HEK293 (cell line): ENCODE measurements around the gene PEPD.
A peak's percentile ranks its signal among the peaks of the same experiment; 100 is the strongest.

Experiments used
- CTCF ChIA-PET: fragments of 350-600 bp; formaldehyde crosslinking; extraction: SDS; loops from one replicate; lab custom pipeline; 2021; ENCODE audit warnings: antibody characterized with exemption; lab: Yijun Ruan, JAX
- POLR2A ChIA-PET: fragments of 300-600 bp; formaldehyde crosslinking; extraction: SDS; loops from one replicate; lab custom pipeline; 2020; ENCODE audit warnings: antibody characterized with exemption, inconsistent platforms; lab: Yijun Ruan, JAX
- H3K27ac ChIP-seq: fragments of 200-500 bp; sonication (Bioruptor generic); 2 replicates; pipeline ENCODE4 v1.5.1; 2014; ENCODE audit warnings: low read depth, low read length, control low read depth, inconsistent platforms; ENCODE audit errors: extremely low read depth
- H3K36me3 ChIP-seq, 2 experiments: fragments of 200-500 bp in 1 of 2; sonication (Bioruptor generic) in 1 of 2; 1 replicate in 1 of 2; 2 replicates in 1 of 2; pipeline ENCODE4 v1.5.1; 2014 to 2017; ENCODE audit warnings: inconsistent platforms in 2 of 2, low read length in 2 of 2; ENCODE audit not compliant: control insufficient read depth in 2 of 2, insufficient read depth in 1 of 2
- H3K4me1 ChIP-seq: fragments of 200-500 bp; sonication (Bioruptor generic); 2 replicates; pipeline ENCODE4 v1.5.1; 2014; ENCODE audit warnings: mild to moderate bottlenecking, low read length, inconsistent platforms; ENCODE audit not compliant: control insufficient read depth, insufficient read depth
- H3K4me3 ChIP-seq: 2 replicates; pipeline ENCODE4 v1.5.1; 2011; ENCODE audit warnings: low read depth, mild to moderate bottlenecking, control low read depth, low read length, moderate library complexity
- H3K9me3 ChIP-seq: fragments of 200-500 bp; sonication (Bioruptor generic); 2 replicates; pipeline ENCODE4 v1.5.1; 2014; ENCODE audit warnings: low read depth, low read length, inconsistent platforms; ENCODE audit not compliant: control insufficient read depth, insufficient read depth
- GLI2 ChIP-seq: fragments of 450-650 bp; formaldehyde crosslinking; IDR thresholded peaks from 2 replicates; pipeline ENCODE4; 2017; ENCODE audit warnings: missing biosample characterization, missing genetic modification characterization, low read depth, borderline replicate concordance
- SCRT2 ChIP-seq: fragments of 450-650 bp; formaldehyde crosslinking; IDR thresholded peaks from 2 replicates; pipeline ENCODE4 v1.5.1; 2016; ENCODE audit warnings: missing biosample characterization, missing genetic modification characterization
- SP7 ChIP-seq: fragments of 450-650 bp; formaldehyde crosslinking; IDR thresholded peaks from 2 replicates; pipeline ENCODE4 v1.5.1; 2016; ENCODE audit warnings: missing biosample characterization, missing genetic modification characterization
- ZNF157 ChIP-seq: fragments of 450-650 bp; formaldehyde crosslinking; IDR thresholded peaks from 2 replicates; pipeline ENCODE4 v1.5.1; 2016; ENCODE audit warnings: missing biosample characterization, missing genetic modification characterization
- ZNF19 ChIP-seq: fragments of 450-650 bp; formaldehyde crosslinking; IDR thresholded peaks from 2 replicates; pipeline ENCODE4; 2016; ENCODE audit warnings: missing biosample characterization, missing genetic modification characterization, low read depth
- ZNF202 ChIP-seq: fragments of 450-650 bp; formaldehyde crosslinking; IDR thresholded peaks from 2 replicates; pipeline ENCODE4 v1.5.1; 2016; ENCODE audit warnings: missing biosample characterization, missing genetic modification characterization, borderline replicate concordance
- ZNF274 ChIP-seq, 2 experiments: fragments of 200-500 bp in 1 of 2; fragments of 450-650 bp in 1 of 2; sonication (Bioruptor generic) in 1 of 2; formaldehyde crosslinking in 1 of 2; IDR thresholded peaks; 2 replicates each; pipeline versions ENCODE4 v1.5.1 to v1.6.1; 2014 to 2016; ENCODE audit warnings: borderline replicate concordance in 1 of 2, inconsistent platforms in 1 of 2, low read length in 1 of 2, missing biosample characterization in 1 of 2, missing genetic modification characterization in 1 of 2
- ZNF302 ChIP-seq: fragments of 450-650 bp; formaldehyde crosslinking; IDR thresholded peaks from 2 replicates; pipeline ENCODE4 v1.5.1; 2016; ENCODE audit warnings: missing biosample characterization, missing genetic modification characterization, low read depth
- ZNF341 ChIP-seq: fragments of 450-650 bp; formaldehyde crosslinking; IDR thresholded peaks from 2 replicates; pipeline ENCODE4; 2016; ENCODE audit warnings: low read depth, missing biosample characterization, missing genetic modification characterization
- ZNF354C ChIP-seq: fragments of 450-650 bp; formaldehyde crosslinking; IDR thresholded peaks from 2 replicates; pipeline ENCODE4 v1.5.1; 2016; ENCODE audit warnings: missing biosample characterization, missing genetic modification characterization, low read depth, borderline replicate concordance
- ZNF362 ChIP-seq: fragments of 450-650 bp; formaldehyde crosslinking; IDR thresholded peaks from 2 replicates; pipeline ENCODE4 v1.5.1; 2016; ENCODE audit warnings: missing biosample characterization, missing genetic modification characterization
- ZNF404 ChIP-seq: fragments of 450-650 bp; formaldehyde crosslinking; IDR thresholded peaks from 2 replicates; pipeline ENCODE4 v1.5.1; 2017; ENCODE audit warnings: missing biosample characterization, missing genetic modification characterization
- ZNF423 ChIP-seq: fragments of 450-650 bp; formaldehyde crosslinking; IDR thresholded peaks from 2 replicates; pipeline ENCODE4 v1.5.1; 2016; ENCODE audit warnings: missing biosample characterization, missing genetic modification characterization
- ZNF529 ChIP-seq: fragments of 450-650 bp; formaldehyde crosslinking; IDR thresholded peaks from 2 replicates; pipeline ENCODE4 v1.5.1; 2017; ENCODE audit warnings: missing genetic modification characterization, missing biosample characterization; ENCODE audit not compliant: insufficient replicate concordance
- ZNF558 ChIP-seq: fragments of 450-650 bp; formaldehyde crosslinking; IDR thresholded peaks from 2 replicates; pipeline ENCODE4 v1.5.1; 2016; ENCODE audit warnings: missing biosample characterization, missing genetic modification characterization
- ZNF600 ChIP-seq: fragments of 450-650 bp; formaldehyde crosslinking; IDR thresholded peaks from 2 replicates; pipeline ENCODE4 v1.5.1; 2016; ENCODE audit warnings: missing biosample characterization, missing genetic modification characterization
- ZNF624 ChIP-seq: fragments of 450-650 bp; formaldehyde crosslinking; IDR thresholded peaks from 2 replicates; pipeline ENCODE4 v1.5.1; 2017; ENCODE audit warnings: missing biosample characterization, missing genetic modification characterization
- ZNF76 ChIP-seq: fragments of 450-650 bp; formaldehyde crosslinking; IDR thresholded peaks from 2 replicates; pipeline ENCODE4; 2016; ENCODE audit warnings: low read depth, missing biosample characterization, missing genetic modification characterization, borderline replicate concordance
- ZNF776 ChIP-seq: fragments of 450-650 bp; formaldehyde crosslinking; IDR thresholded peaks from 2 replicates; pipeline ENCODE4 v1.5.0; 2017; ENCODE audit warnings: missing biosample characterization, missing genetic modification characterization, borderline replicate concordance
- ZNF792 ChIP-seq: fragments of 450-650 bp; formaldehyde crosslinking; IDR thresholded peaks from 2 replicates; pipeline ENCODE4 v1.5.1; 2016; ENCODE audit warnings: missing biosample characterization, missing genetic modification characterization
- TF ChIP-seq, protein P1 (sequence below): fragments of 450-650 bp; formaldehyde crosslinking; conservative IDR thresholded peaks from 2 replicates; pipeline ENCODE4 v1.5.1; 2016; ENCODE audit warnings: low read depth, missing biosample characterization, missing genetic modification characterization

PEPD gene

DNA sequence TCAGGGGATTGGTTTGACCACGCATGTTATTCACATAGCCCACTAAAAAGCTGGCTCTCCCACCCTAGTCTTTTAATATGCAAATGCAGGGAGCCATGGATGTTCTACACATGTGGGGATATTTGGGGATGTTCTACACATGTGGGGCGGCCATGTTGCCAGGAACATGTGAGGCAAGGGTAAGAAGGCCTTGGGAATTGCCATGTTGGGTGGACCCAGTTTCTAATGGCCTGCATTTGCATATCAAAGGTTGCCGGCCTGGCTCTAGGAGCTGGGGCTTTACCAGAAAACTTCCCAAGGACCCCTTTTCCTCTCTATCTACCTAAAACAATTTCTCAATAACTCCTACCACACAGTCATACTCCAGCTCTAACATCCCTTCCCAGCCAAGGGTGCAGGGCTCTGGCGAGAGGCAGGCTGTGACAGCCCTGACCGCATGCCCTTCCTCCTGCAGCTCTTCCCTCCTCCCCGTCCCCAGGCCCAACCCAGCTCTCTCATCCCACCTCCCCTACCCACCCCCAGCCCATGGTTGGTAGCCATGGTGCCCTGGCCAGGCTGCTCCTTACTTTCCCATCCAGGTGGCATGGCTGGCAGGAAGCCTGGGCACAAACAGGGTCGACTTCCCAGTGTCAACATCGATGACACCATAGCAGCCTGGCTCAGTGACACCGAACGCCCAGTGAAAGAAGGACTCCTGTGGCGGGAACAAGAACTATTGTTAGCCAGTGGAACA, 11.0 kb downstream of the PEPD start:
- peaks cover 6 to 19% of the 10 kb centered on the region in 2 experiments; a peak in 2 of 3 replicates for H3K36me3 ChIP-seq
- POLR2A ChIA-PET = interaction anchor here (0.6 to 2.8 kb wide), 3 partner anchors 11 to 15 kb away, joined by 3 to 23 read pairs (median 3); partner anchors contain the start of gene PEPD
- TF ChIP-seq ZNF19 (no peak), ZNF529 (tag by site-specific recombination) (no peak), ZNF776 (tag by site-specific recombination) (no peak), ZNF624 (tag by site-specific recombination) (no peak), ZNF558 (tag by site-specific recombination) (no peak), ZNF202 (tag by site-specific recombination) (no peak), ZNF76 (tag by site-specific recombination) (no peak), ZNF423 (tag by site-specific recombination) (no peak), ZNF362 (tag by site-specific recombination) (no peak), ZNF274 (IDR thresholded peaks at IDR 0.05; ENCODE audit: low read length) (no peak), ZNF274 (tag by site-specific recombination; IDR thresholded peaks at IDR 0.05; ENCODE audit: borderline replicate concordance) (no peak), ZNF302 (tag by site-specific recombination) (no peak), SP7 (tag by site-specific recombination) (no peak), ZNF792 (tag by site-specific recombination) (no peak), GLI2 (tag by site-specific recombination) (no peak)
- H3K4me3 ChIP-seq = no peak overlapping the region
- CTCF ChIA-PET = interaction anchor here (1.2 to 2.8 kb wide), 2 partner anchors 80 to 267 kb away, joined by 4 to 8 read pairs; no protein-coding TSS in a partner anchor
- no peaks in the 10 kb centered on the region for H3K4me1 ChIP-seq
- no peak overlapping the region for H3K27ac ChIP-seq
- no peaks in the 10 kb centered on the region for H3K9me3 ChIP-seq

DNA sequence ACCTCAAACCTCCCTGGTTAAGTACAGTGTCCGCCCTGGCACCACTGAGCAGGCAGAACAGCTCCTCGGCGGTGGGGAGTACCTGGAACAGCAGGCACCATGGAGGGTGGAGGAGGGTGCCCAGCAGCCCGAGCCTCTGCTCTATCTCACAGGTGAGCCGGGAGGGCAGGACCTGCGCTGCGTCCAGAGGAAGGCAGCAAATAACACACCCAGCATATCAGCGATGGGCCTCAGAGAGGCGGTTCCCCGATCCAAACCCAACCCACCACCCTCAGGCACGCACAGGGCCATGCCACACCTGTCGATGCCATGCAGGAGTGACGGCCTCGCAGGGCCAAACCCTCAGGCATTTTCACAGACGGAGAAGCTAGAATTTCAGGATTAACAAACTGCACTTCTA, 11.8 kb downstream of the PEPD start:
- peaks cover 6 to 19% of the 10 kb centered on the region in 2 experiments; a peak in 2 of 3 replicates for H3K36me3 ChIP-seq
- H3K27ac ChIP-seq = no peak overlapping the region
- POLR2A ChIA-PET = interaction anchor here (0.6 kb wide), 1 partner anchor 14 kb away, joined by 3 read pairs; no protein-coding TSS in a partner anchor
- no peak for TF ChIP-seq ZNF600
- TF ChIP-seq ZNF404 (tag by site-specific recombination) = no peak
- no peak for TF ChIP-seq ZNF157
- TF ChIP-seq SCRT2 (tag by site-specific recombination) = peak; percentile 70
- TF ChIP-seq ZNF341 (tag by site-specific recombination) = peak; percentile 84
- TF ChIP-seq, all 188 proteins: peak for 2
- Histone ChIP-seq H3K9me3 (no peaks in the 10 kb centered on the region), H3K4me3 (no peak overlapping the region), H3K4me1 (no peaks in the 10 kb centered on the region)
- CTCF ChIA-PET = interaction anchor here (2.8 kb wide), 1 partner anchor 79 kb away, joined by 8 read pairs; no protein-coding TSS in a partner anchor

GRCh38 chr19:33508941-33509614, 12.5 kb downstream of the PEPD start:
- Histone ChIP-seq H3K4me1 (no peaks in the 10 kb centered on the region), H3K36me3 (peaks cover 6 to 19% of the 10 kb centered on the region in 2 experiments; a peak in 2 of 3 replicates), H3K27ac (no peak overlapping the region), H3K9me3 (no peaks in the 10 kb centered on the region), H3K4me3 (no peak overlapping the region)
- no peak for TF ChIP-seq ZNF354C
- TF ChIP-seq, protein P1, sequence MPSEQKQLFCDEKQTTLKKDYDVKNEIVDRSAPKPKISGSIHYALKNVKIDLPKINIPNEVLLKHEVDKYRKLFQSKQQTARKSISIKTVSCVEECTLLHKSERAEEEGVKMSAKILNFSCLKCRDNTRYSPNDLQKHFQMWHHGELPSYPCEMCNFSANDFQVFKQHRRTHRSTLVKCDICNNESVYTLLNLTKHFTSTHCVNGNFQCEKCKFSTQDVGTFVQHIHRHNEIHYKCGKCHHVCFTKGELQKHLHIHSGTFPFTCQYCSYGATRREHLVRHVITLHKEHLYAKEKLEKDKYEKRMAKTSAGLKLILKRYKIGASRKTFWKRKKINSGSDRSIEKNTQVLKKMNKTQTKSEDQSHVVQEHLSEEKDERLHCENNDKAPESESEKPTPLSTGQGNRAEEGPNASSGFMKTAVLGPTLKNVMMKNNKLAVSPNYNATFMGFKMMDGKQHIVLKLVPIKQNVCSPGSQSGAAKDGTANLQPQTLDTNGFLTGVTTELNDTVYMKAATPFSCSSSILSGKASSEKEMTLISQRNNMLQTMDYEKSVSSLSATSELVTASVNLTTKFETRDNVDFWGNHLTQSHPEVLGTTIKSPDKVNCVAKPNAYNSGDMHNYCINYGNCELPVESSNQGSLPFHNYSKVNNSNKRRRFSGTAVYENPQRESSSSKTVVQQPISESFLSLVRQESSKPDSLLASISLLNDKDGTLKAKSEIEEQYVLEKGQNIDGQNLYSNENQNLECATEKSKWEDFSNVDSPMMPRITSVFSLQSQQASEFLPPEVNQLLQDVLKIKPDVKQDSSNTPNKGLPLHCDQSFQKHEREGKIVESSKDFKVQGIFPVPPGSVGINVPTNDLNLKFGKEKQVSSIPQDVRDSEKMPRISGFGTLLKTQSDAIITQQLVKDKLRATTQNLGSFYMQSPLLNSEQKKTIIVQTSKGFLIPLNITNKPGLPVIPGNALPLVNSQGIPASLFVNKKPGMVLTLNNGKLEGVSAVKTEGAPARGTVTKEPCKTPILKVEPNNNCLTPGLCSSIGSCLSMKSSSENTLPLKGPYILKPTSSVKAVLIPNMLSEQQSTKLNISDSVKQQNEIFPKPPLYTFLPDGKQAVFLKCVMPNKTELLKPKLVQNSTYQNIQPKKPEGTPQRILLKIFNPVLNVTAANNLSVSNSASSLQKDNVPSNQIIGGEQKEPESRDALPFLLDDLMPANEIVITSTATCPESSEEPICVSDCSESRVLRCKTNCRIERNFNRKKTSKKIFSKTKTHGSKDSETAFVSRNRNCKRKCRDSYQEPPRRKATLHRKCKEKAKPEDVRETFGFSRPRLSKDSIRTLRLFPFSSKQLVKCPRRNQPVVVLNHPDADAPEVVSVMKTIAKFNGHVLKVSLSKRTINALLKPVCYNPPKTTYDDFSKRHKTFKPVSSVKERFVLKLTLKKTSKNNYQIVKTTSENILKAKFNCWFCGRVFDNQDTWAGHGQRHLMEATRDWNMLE (tag by site-specific recombination) = no peak
- ChIA-PET POLR2A (no interaction called here), CTCF (no interaction called here)
